Left hindlimb (tissue), 1 donor: ENCODE results near the gene PDE10A.

Source experiments
- DNase-seq: peaks from one replicate; pipeline ENCODE4 v3.0.0-alpha.2; 2018

The PDE10A gene

DNA sequence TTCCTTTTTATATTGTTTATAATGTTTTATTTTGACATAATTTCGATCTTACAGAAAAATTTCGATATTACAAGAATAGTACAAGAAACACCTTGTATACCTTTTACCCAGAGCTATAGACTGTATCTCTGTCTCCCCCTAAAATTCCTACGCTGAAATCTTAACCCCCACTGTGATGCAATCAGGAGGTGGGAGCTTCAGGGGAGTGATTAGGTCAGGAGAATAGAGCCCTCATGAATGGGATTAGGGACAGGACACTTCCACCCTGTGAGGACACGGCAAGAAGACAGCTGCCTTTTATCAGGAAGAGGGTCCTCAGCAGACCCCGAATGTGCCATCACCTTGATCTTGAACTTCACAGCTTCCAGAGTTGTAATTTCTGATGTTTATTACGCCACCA, 204.9 kb downstream of the PDE10A start:
- DNase-seq = no peak

DNA sequence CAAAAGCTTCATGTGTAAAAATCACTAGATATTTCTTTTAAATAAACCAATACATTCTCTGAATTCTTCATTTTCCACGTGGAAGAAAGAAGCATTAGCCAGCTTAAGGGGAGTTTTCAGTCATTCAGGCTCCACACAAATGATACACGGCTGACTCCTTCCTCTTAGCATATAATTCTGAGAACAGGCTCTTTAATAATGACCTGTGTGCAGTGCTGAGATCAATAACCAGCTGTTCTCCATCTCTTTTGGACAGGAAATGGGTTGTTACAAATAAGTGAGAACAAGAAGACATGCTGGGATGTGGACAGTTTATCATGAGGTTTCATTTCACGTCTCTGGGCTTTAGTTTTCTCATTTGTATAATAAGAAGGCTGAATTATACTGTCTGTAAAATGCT, 206.8 kb downstream of the PDE10A start:
- DNase-seq = no peak

DNA sequence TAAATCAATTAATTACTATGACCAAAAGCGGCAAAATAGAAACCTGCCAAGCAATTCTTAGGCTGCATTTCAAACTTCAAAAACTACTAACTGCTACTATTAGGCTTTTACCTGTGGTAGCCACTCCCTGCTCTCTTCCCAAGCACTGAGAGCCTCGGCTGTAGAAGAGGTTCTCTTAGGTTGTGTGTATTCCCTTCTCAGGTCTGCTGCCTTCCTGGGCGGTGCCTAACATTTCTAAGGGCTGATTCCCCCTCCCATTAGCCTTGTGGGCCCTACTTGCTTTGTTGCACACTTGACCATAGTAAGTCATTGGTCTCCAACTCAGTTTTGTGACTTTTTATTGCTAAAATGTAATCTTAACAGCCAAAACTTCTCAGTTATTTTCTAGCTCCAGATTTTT, 207.6 kb downstream of the PDE10A start:
- no peak for DNase-seq

DNA sequence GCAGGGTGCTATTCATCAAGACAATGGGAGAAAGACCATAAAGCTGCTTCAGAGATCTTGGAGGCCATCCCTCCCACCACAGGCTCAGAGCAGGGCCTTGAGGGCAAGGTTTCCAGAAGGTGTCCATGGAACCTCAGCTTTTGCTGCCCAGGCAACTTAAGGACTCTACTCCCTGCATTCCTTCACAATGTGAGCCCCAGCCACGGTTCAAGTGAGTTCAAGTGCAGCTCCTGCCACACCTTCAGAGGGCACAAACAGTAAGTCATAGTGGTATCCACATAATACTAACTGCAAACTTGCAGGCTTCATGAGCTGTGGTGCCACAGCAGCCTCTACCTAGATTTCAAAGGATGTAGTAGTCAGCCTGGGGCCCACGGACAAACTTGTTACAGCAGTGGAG, 209.6 kb downstream of the PDE10A start:
- no peak for DNase-seq

DNA sequence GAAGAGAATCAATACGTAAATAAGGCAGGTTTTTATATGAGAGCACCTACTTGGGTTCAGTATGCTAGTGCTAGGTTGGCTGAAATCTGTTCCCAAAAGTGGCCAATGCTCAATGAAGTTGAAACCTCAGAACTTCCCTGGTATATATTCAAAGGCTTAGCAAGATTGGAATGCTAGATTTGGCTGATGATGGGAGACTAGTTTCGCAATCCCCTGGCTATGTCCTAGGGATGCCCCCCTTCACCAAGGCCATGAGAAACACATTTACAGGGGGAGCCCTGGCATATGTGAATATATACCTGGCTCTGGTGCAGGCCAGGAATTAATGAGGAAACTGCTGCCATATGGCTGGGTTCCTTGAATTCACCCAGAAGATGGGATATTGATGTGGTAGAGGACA, 211.2 kb downstream of the PDE10A start:
- DNase-seq = no peak

DNA sequence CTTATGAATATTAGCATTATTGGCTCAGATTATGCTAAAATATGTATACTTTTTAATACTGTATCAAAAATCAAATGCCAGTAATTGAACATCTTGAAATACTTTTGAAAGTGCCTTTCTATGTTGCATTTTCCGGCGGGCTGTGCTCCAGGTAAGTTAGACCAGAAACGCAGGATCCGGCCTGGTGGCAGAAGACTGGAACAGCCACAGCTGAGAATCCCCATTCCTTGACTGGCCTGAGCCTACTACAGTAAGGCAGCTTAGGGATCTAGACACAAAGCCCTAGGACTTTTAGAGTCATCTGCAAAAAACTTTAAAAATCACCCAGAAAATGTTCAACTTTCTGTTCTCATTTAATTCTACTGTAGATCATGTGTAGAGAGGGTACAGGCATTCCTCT, 214.8 kb downstream of the PDE10A start:
- DNase-seq = no peak

DNA sequence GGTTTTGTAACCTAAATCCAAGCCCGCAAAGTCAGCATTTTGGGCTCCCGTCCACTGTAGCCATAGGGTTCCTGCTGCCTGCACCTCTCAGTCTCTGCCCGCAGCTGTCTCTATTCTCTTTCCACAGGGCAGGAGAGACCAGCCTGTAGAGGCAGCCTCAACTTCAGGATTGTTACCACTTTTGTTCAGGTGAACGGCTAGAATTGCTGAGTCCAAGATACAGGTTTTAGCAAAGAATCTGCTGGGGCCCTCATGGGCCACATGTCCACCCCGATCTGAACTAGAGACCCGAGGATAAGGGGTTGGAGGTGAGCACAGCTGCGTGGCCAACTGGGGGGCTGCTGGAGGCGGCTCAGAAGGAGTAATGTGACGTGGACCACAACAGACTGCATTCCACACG, 215.9 kb downstream of the PDE10A start:
- DNase-seq = no peak

DNA sequence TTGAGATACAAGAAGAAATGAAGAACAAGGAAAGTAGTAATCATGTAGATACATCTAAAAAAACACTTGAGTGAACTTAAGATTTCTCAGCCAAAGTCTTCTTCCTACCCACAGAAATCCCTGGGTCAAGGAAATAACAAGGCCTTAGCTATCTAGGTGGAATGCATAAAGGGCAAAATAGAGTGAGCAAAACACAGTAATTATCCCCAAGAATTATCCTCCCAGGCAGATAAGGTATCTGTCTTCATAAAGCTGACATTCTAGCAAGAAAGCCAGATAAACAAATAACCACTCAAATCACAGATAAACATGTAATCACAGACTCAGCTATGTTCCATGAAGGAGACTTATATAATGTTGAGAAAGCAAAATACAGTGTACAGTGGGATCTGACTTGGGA, 216.7 kb downstream of the PDE10A start:
- no peak for DNase-seq

DNA sequence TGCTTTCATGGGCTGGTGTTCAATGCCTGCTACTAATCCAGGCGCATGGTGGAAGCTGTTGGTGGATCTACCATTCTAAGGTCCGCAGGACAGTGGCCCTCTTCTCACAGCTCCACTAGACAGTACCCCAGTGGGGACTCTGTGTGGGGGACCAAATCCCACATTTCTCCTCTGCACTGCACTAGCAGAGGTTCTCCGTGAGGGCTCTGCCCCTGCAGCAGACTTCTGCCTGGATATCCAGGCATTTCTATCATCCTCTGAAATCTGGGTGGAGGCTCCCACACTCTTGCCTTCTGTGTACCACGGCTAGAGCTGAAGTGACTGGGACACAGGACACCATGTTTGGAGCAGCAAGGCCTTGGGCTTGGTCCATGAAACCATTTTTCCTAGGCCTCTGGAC, 219.6 kb downstream of the PDE10A start:
- no peak for DNase-seq

DNA sequence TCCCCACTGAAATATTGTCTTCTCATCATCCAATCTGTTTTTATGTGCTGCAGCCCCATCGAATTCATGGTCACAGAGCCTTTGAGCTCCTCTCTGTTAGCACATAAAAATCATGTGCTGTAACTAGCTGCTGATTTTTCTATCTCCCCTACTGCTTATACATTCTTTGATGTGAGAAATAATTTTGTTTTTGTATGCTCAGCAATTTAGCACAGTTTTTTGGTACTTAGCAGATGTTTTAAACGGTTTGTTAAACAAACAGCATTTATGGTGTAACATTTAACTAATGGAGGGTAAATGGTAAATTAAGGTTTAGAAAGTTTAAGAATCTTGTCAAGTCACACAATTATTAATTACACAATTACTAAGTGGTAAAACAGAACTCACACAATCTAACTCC, 221.9 kb downstream of the PDE10A start:
- no peak for DNase-seq

DNA sequence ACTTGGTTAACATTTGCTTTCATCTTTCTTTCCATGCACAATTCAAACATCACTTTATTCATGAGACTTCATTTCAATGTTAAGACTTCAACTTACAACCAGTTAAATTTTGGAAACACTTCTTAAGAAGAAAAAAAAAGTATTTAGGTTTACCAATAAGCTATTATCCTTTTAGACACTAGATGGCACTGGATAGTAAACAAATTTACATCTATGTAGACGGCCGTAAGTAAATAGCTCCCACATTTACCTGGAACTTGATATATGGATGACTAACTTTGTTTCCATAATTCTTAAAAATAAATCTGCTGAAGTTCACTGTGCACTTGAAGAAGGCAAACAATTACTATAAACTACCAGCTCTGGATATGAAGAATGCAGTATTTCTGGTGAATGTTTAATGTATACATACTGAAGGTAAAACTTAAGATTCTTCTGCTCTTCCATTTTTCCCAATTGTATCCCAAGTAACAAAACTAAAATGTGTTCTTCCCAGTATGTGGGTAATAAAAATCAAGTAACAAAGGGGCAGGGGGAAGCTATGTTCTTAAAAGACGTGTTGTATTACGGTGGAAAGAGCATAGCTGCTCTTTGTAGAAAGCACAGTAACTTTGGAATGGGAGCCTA, 223.0 kb downstream of the PDE10A start:
- no peak for DNase-seq

DNA sequence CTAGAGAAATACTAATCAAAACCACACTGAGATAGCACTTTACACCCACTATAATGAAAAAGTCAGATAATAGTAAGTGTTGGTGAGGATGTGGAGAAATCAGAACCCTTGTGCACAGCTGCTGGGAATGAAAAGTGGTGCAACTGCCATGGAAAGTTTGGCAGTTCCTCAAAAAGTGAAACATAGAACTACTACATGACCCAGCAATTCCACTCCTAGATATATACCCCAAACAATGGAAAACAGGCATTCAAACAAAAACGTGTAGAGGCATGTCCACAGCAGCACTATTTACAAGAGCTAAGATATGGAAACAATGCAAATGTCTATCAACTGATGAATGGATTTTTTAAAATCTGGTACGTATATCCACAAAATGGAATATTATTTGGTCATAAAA, 236.1 kb downstream of the PDE10A start:
- DNase-seq = no peak

DNA sequence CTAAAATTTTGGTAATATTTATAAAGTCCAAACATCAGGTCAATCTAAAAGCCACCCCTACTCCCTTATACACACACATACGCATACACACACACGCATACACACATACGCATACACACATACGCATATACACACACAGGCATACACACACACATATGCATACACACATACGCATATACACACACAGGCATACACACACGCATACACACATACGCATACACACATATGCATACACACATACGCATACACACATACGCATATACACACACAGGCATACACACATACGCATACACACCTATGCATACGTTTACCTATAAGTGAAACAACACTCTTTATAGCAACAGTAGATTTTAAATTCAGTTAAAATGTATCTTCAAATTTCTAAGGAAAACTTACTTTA, 240.8 kb downstream of the PDE10A start:
- no peak for DNase-seq

DNA sequence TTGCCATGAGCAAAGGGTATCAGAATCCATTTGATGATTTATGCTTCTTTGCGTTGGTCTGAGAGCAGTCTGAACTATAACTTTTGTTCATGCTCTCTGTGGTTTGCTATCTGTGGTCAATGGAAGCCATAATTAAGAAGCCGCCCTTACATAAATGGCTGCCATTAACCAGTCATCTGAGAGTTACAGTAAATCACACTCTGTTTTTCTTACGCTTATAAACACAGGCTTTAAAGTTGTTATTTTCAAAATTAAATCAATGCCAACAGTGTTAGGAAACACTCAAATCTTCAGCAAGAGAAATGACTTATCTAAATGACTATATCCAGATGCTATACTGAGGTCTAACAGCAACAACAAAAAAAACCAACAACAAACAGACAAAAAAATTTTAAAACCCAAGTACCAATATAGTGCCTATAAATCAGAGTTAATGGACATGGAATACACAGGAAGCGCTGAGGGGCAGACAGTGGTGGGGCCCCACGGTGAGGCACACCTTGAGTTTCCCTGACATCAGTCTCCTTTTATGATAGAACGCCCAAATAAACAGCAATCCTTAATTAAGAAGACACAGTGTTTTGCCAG, 245.7 kb downstream of the PDE10A start:
- DNase-seq = no peak

DNA sequence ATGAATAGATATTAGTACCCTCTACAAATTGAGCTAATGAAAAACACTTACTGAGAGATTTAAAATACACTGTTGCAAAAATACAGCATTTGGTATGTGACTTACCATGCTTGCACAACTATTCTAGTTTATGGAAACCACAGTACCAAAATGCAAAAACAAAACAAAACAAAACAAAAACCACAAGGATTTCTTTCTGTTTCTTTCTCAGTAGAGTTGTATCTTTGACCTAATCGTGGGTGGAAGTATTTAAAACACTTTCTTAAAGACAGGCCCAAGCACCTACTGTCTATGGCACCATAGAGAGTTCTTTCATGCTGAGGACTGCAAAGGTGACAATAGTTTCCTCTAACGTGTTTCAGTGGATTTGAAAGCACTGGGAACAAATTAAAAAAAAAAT, 258.3 kb downstream of the PDE10A start:
- DNase-seq = no peak

DNA sequence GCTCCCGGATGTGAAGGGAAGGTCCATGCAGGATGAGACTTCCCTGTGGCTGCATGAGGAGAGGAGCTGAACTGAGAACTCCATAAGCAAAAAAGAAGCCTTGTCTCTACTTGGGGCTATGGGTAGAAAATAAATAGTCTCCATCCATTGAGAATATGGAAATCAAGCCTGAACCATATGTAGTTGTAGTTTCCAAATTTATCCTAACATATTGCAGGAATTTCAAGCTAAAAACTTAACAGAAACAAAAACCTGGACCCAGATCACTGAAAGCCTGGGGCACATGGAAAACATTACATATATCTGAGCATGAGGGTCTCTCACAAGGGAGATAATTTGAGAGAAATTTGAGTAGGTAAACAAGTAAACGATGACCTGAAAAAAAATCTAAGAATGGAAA, 258.7 kb downstream of the PDE10A start:
- DNase-seq = no peak

DNA sequence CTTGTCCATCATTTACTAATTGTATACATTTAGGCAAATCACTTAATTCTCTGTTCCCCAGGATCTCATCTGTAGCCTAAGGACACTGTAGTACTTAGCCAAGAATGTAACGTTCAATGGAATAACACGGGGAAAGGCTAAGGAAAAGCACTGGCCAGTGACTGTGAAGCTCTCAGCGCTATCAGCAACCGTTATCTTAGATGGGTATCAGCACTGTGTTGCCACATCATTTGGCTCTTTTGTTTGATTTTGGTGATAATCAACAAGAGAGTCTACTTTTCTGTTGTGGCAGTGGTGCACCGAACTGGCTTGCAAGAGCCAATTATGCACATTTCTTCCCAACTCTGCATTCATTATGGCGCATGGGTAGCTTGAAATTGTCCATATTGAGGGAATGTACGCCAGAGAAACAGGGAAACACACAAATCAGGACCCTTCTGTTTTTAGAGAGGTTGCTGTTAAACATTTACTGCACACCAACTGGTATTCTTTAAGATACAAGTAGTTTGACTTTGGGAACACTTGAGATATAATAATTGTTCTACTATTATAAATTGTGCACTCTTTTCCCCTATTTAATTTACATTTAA, 259.9 kb downstream of the PDE10A start:
- no peak for DNase-seq

DNA sequence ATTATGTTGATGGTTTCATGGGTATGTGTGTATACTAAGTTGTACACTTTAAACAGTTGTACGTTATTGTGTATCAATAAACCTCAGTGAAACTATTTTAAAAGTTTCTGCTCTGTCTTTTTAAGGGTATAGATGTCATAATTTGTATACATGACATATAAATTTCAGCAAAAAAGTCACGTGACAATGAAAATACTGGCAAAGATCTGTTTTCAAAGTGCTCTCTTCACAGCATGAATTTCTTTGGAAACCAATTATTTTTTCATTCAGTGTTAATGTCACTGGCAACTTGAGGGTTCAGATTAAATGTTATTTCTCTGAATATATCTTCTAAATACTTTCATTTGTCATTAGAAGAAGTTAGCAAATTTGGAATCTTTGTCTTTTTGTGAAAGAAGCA, 261.9 kb downstream of the PDE10A start:
- no peak for DNase-seq

DNA sequence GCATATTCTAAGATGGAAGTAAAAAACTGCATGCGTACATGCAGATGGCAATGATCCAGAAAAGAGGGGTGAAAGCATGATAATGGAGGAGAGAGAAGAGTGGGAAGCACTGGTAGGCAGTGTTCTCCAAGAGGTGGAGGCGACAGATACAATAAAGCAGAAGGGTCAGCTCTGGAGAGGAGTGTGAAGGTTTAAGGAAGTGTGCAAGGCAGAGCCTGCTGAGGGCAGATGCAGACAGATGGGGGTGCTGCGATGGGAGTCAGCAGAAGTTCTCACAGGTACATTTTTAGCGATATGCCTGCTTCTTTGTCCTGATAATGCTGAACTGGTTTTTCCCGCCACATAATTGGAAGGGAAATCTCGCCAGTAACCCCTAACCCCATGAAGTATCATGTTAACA, 272.6 kb downstream of the PDE10A start:
- no peak for DNase-seq

DNA sequence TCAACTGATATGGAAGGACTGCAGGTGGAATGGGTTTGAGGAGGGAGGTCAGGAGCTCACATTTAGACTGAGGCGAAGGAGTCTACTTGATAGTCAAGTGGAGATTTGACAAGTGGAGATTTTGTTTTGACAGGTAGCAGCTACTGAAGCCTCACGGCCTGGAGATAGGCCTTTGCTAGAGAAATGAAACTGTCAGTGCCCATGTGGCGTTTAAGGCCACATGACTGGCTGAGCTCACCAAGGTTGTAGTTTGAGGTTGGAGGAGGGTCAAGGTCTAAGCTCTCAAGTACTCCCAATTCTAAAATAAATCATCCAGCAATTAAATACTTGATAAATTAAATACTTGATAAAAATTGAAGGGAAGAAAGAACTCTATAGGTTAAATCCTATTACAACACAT, 273.5 kb downstream of the PDE10A start:
- DNase-seq = no peak

DNA sequence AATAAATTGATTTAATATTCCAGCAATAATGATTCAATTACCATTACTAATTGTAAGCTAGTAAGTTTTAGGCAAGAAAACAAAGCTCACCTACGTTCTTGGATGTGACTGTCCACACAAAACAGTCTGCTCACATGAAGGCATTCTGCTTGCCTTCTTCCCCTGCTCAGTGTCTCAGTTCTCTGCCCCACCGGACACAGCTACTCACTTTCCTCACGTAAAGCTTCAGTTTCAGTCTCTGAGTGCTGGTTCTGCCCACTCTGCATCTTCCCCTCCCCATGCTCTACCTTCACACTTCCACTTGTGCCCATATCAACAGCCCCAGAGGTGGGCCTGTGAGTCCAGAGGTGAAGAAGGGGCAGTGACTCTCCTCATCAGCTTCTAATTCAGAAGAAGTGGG, 279.7 kb downstream of the PDE10A start:
- DNase-seq = no peak

DNA sequence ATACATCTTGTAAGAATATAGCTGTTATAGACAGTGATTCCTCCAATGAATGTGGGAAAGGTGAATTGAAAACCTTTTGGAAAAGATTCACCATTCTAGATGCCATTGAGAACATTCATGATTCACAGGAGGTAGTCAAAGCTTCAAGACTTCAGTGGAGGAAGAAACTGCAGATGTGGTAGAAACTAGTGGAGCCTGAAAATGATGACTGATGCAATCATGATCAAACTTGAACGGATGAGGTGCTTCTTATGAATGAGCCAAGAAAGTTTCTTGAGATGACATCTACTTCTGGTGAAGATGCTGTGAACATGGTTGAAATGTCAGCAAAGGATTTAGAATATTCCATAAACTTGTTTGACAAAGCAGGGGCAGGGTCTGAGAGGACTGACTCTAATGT, 286.9 kb downstream of the PDE10A start:
- no peak for DNase-seq

DNA sequence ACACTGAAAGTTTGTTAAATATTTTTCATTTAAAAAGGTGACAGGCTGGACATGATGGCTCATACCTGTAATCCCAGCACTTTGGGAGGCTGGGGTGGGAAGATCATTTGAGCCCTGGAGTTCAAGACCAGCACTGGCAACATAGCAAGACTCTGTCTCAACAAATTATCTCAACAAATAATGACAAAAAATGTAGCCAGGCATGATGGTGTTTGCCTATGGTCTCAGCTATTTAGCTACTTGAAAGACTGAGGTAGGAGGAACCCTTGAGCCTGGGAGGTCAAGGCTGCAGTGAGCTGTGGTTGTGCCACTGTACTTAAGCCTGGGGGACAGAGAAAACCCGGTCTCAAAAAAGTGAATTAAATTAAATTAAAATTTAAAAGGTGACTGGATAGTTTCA, 297.7 kb downstream of the PDE10A start:
- no peak for DNase-seq

DNA sequence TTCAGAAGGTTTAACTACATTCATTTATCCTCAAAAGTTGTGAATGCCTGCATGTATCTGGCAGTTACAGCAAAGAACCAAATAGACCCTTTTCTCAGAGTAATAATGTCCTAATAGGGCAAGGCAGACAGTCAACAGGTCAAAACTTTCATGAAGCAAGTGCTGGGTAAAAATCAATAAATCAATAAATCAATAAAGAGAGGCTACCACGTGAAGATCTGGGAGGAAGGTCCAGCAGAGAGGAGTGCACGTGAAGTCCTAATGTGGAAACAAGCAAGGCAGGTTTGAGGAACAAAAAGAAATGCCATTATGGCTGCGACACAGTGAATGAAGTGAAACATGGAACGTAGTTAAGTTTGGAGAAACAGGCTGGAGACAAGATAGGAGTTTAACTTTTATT, 317.3 kb downstream of the PDE10A start:
- DNase-seq = no peak

DNA sequence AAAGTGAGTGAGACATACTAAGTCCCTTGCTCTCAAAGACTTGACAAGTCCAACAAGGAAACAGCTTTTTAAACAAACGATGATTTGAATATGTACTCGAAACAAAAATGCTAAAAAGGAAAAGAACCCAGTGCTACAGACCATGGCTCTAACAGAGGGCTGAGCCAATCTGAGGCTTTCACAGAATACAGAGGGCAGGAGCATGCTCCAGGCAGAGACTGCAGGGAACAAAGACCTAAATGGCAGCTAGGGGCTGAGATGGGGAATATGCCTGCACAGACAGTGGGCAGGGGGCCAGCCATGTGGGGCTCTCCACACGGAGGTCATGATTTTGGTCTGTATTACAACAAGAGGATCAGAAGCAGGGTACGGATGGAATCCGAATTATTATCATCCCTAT, 322.5 kb downstream of the PDE10A start:
- DNase-seq = no peak
